Endothelial cell (in vitro differentiated cells): Measurements from ENCODE around the gene TOPBP1. TPM values are rescaled to one million over a fixed set of nuclear protein-coding genes. Genes with fewer than 3 reads are reported as not detected.

Source experiments
- DNase-seq: peaks from one replicate; pipeline ENCODE4 v3.0.0; 2021; ENCODE audit warnings: low spot score
- H3K27ac Mint-ChIP-seq: one replicate; pipeline ENCODE4 v1.8.0; 2021; ENCODE audit warnings: mixed read lengths, inconsistent platforms; ENCODE audit not compliant: unreplicated experiment
- H3K27me3 Mint-ChIP-seq: one replicate; pipeline ENCODE4 v1.8.0; 2021; ENCODE audit warnings: mild to moderate bottlenecking, moderate library complexity, mixed read lengths, inconsistent platforms; ENCODE audit not compliant: unreplicated experiment
- H3K36me3 Mint-ChIP-seq: one replicate; pipeline ENCODE4 v1.8.0; 2021; ENCODE audit warnings: mild to moderate bottlenecking, low read depth, mixed read lengths, inconsistent platforms; ENCODE audit not compliant: unreplicated experiment
- H3K4me1 Mint-ChIP-seq: one replicate; pipeline ENCODE4 v1.8.0; 2021; ENCODE audit warnings: mild to moderate bottlenecking, mixed read lengths, inconsistent platforms; ENCODE audit not compliant: unreplicated experiment
- H3K4me3 Mint-ChIP-seq: one replicate; pipeline ENCODE4 v1.8.0; 2021; ENCODE audit warnings: mild to moderate bottlenecking, mixed read lengths, inconsistent platforms; ENCODE audit not compliant: unreplicated experiment
- H3K9me3 Mint-ChIP-seq: one replicate; pipeline ENCODE4 v1.8.0; 2021; ENCODE audit warnings: mixed read lengths, inconsistent platforms; ENCODE audit not compliant: unreplicated experiment
- long read RNA-seq: library from polyadenylated mRNA; unstranded; transcript quantifications from one replicate; pipeline ENCODE4 v2.0.0, GENCODE V29; 2020; ENCODE audit not compliant: unreplicated experiment
- total RNA-seq: library from RNA; stranded (reverse); fragmentation: NEBNext Ultra II Directional; extraction: Animal tissue kit (Norgen Biotek cat#: 25700); gene quantifications from one replicate; pipeline ENCODE4 v1.2.1, GENCODE V29; 2021; ENCODE audit not compliant: unreplicated experiment
- TF ChIP-seq, protein P1 (sequence below): fragments of 200-600 bp; sonication (generic); IDR thresholded peaks from one replicate; pipeline ENCODE4 v1.5.0; 2021; ENCODE audit warnings: antibody characterized with exemption; ENCODE audit not compliant: unreplicated experiment

The TOPBP1 gene
- 43.2 TPM for total RNA-seq
- long read RNA-seq, full-length matches to known transcripts: 3 of 7 reads
- long read RNA-seq, partial matches to known transcripts: 3 of 7 reads
- long read RNA-seq, other reads (novel, unspliced or antisense): 1 of 7 reads

DNA sequence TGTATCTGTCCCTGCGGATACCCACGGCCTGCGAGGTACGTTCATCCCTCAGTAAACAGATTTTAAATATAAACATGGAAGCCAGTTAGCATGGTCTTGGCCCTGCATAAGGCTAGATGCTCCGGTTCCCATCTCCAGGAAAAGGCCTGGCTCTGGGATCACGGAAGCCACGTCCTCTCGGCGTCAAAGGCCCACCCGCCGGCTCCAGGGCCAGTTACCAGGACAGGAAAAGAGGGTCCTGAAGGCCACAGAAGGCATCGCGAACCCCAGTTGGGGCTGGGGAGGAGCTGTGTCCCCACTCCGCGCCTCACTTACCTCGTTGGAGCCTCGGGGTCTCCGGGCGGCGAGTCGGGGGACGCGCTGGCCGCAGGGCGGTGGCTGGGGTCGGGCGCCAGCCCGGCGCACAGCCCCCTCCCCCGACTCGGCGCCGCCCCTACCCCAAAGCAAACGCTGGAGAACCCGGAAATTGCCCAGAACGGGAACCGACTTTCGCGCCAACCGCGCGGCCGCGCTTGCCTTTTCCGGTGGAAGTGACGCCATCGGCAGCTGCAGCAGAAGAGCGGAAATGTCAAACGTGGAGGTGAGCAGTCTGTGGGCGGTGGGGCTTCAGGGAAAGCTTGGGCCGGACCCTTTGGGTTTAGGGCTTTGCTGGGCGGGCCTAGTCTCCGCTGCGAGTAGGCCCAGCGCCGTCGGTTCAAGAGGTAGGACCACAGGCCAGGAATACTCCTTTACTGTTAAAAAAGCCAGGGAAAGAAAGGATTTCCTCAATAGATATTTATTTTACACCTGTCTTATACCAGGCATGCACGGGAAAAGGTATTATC, at the start of gene TOPBP1:
TSS of gene TOPBP1 (minus strand) at position 488 of the 824 bp plus-strand sequence. CDS start 814 bp downstream, outside the sequence.
- no peaks in the 10 kb centered on the region for H3K36me3 Mint-ChIP-seq
- no peaks in the 10 kb centered on the region for H3K27me3 Mint-ChIP-seq
- peak within 1 kb of the TSS; percentile 95 for H3K4me3 Mint-ChIP-seq
- H3K4me1 Mint-ChIP-seq: peaks cover 23% of the 10 kb centered on the region
- TF ChIP-seq, protein P1, sequence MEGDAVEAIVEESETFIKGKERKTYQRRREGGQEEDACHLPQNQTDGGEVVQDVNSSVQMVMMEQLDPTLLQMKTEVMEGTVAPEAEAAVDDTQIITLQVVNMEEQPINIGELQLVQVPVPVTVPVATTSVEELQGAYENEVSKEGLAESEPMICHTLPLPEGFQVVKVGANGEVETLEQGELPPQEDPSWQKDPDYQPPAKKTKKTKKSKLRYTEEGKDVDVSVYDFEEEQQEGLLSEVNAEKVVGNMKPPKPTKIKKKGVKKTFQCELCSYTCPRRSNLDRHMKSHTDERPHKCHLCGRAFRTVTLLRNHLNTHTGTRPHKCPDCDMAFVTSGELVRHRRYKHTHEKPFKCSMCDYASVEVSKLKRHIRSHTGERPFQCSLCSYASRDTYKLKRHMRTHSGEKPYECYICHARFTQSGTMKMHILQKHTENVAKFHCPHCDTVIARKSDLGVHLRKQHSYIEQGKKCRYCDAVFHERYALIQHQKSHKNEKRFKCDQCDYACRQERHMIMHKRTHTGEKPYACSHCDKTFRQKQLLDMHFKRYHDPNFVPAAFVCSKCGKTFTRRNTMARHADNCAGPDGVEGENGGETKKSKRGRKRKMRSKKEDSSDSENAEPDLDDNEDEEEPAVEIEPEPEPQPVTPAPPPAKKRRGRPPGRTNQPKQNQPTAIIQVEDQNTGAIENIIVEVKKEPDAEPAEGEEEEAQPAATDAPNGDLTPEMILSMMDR: no peak
- no peaks in the 10 kb centered on the region for H3K9me3 Mint-ChIP-seq
- peak; percentile 87 for DNase-seq
- peak within 1 kb of the TSS; percentile 96 for H3K27ac Mint-ChIP-seq

DNA sequence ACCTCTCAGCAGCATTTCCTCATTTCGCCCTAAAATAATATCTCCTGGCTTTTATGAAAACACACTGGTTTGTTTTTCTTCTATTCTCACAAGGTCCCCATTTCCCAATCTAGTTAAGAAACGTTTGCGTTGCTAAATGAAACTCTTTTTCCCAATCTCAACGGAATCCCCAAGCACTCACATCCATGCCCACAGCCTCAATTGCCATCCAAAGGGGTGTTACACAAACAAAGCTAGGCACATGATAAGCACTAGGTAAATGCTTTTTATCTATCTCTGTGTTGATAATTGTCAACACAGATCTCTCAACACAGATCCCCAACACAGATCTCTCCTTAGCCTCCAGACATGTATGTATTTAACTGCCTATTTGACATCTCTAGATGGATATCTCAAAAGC, 49.3 kb upstream of the TOPBP1 start:
- Mint-ChIP-seq H3K27me3 (peaks cover 4% of the 10 kb centered on the region), H3K4me1 (no peaks in the 10 kb centered on the region), H3K36me3 (no peaks in the 10 kb centered on the region), H3K9me3 (no peaks in the 10 kb centered on the region), H3K4me3 (no peak overlapping the region), H3K27ac (no peak overlapping the region)
- DNase-seq: no peak
- TF ChIP-seq, protein P1: no peak

DNA sequence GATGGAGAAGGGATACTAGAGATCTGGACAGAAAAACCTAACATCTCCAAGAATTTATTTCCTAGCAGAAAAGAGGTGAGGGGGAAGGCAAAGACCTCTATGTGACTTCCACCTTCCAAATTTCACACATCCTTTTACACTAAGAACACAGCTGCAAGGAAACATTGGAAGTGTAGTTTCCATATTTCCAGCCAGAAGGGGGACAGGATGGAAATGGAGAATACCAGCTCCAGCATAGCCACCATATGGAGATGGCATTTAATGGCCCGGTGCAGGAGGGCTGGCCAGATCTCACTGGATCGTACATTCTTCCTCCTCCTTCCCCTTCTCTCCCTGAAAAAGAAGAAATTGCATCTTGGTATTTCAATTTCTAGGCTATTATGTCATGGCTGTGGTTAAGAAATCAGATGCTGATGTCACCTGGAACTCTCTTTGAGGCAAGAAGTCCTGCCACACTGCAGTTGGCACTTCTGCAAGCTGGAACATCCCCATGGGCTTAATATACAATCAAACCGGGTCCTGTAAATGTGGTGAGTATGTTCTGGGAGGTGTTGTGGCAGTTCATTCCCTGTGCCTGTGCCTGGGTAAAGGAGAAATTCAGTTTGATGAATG, 47.5 kb upstream of the TOPBP1 start:
- Mint-ChIP-seq H3K4me3 (no peak overlapping the region), H3K36me3 (no peaks in the 10 kb centered on the region), H3K27ac (no peak overlapping the region), H3K9me3 (no peaks in the 10 kb centered on the region), H3K4me1 (no peaks in the 10 kb centered on the region), H3K27me3 (peaks cover 4% of the 10 kb centered on the region)
- TF ChIP-seq, protein P1: no peak
- DNase-seq: no peak

DNA sequence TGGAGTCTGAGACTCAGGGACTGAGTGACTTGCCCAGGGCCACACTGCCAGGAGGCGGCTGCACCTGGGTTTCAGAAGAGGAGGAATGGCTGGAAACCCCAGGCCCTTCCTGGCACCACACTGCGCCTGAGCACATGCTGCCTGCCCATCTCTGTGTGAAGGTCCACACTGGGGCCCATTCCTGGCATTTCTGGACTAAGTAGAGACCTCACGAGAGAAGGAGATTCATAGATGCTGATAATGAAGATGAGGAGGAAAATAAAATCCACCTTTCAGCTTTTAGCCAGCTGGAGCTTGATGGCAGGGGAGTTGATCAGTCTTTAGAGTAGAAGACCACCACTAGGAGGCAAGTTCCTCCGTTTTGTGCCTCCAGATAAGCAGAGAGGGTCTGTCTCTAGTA, 44.3 kb upstream of the TOPBP1 start:
- Mint-ChIP-seq H3K4me3 (no peak overlapping the region), H3K27me3 (peaks cover 3% of the 10 kb centered on the region)
- no peak for DNase-seq

More for the DNA sequence above, 44.3 kb upstream of the TOPBP1 start:
- Mint-ChIP-seq H3K36me3 (no peaks in the 10 kb centered on the region), H3K27ac (no peak overlapping the region), H3K9me3 (no peaks in the 10 kb centered on the region), H3K4me1 (no peaks in the 10 kb centered on the region)
- TF ChIP-seq, protein P1: no peak
